Measurements from ENCODE around the gene LARGE1.

The LARGE1 gene

GRCh38 chr22:33888821-33889220 is 31.5 kb downstream of the LARGE1 start:
- H3K27ac ChIP-seq, result no peak overlapping the region
- DNase-seq (ENCODE audit: low read depth, low spot score), result no peak

- DNase-seq (ENCODE audit: low read depth, low spot score), result no peak
- H3K27ac ChIP-seq, result no peak overlapping the region
Observed at GRCh38 chr22:33887173-33887572, 33.1 kb downstream of the LARGE1 start.

- DNase-seq (ENCODE audit: low read depth, low spot score), result no peak
- no peak overlapping the region for H3K27ac ChIP-seq
Observed at GRCh38 chr22:33886696-33887095, 33.6 kb downstream of the LARGE1 start.

- no peak for DNase-seq (ENCODE audit: low read depth, low spot score)
- no peak overlapping the region for H3K27ac ChIP-seq
Observed at GRCh38 chr22:33884829-33885228, 35.4 kb downstream of the LARGE1 start.

GRCh38 chr22:33883961-33884808 is 36.1 kb downstream of the LARGE1 start:
- H3K27ac ChIP-seq, result no peak overlapping the region
- no peak for DNase-seq (ENCODE audit: low read depth, low spot score)

GRCh38 chr22:33883561-33883960 is 36.7 kb downstream of the LARGE1 start:
- H3K27ac ChIP-seq, result no peak overlapping the region
- DNase-seq (ENCODE audit: low read depth, low spot score), result peak; percentile 27

GRCh38 chr22:33882991-33883390 is 37.3 kb downstream of the LARGE1 start:
- DNase-seq (ENCODE audit: low read depth, low spot score), result no peak
- H3K27ac ChIP-seq, result no peak overlapping the region

- H3K27ac ChIP-seq, result no peak overlapping the region
- no peak for DNase-seq (ENCODE audit: low read depth, low spot score)
Observed at GRCh38 chr22:33880986-33881385, 39.3 kb downstream of the LARGE1 start.

- no peak overlapping the region for H3K27ac ChIP-seq
- DNase-seq (ENCODE audit: low read depth, low spot score), result no peak
Observed at GRCh38 chr22:33879796-33880195, 40.5 kb downstream of the LARGE1 start.

GRCh38 chr22:33875316-33875715 is 45.0 kb downstream of the LARGE1 start:
- no peak for DNase-seq (ENCODE audit: low read depth, low spot score)

GRCh38 chr22:33874206-33874605 is 46.1 kb downstream of the LARGE1 start:
- no peak for DNase-seq (ENCODE audit: low read depth, low spot score)
- no peak overlapping the region for H3K27ac ChIP-seq

More at GRCh38 chr22:33875316-33875715, 45.0 kb downstream of the LARGE1 start:
- no peak overlapping the region for H3K27ac ChIP-seq

- DNase-seq (ENCODE audit: low read depth, low spot score), result no peak
- no peak overlapping the region for H3K27ac ChIP-seq
Observed at GRCh38 chr22:33873666-33874065, 46.6 kb downstream of the LARGE1 start.

- DNase-seq (ENCODE audit: low read depth, low spot score), result no peak
- no peak overlapping the region for H3K27ac ChIP-seq
Observed at GRCh38 chr22:33873186-33873585, 47.1 kb downstream of the LARGE1 start.

GRCh38 chr22:33871935-33872334 is 48.3 kb downstream of the LARGE1 start:
- no peak for DNase-seq (ENCODE audit: low read depth, low spot score)
- no peak overlapping the region for H3K27ac ChIP-seq

- no peak for DNase-seq (ENCODE audit: low read depth, low spot score)
- H3K27ac ChIP-seq, result no peak overlapping the region
Observed at GRCh38 chr22:33869946-33870345, 50.3 kb downstream of the LARGE1 start.

- H3K27ac ChIP-seq, result no peak overlapping the region
Observed at GRCh38 chr22:33867971-33868370, 52.3 kb downstream of the LARGE1 start.

GRCh38 chr22:33867118-33867866 is 53.0 kb downstream of the LARGE1 start:
- H3K27ac ChIP-seq, result no peak overlapping the region
- DNase-seq (ENCODE audit: low read depth, low spot score), result no peak

More at GRCh38 chr22:33867971-33868370, 52.3 kb downstream of the LARGE1 start:
- no peak for DNase-seq (ENCODE audit: low read depth, low spot score)

- DNase-seq (ENCODE audit: low read depth, low spot score), result no peak
- no peak overlapping the region for H3K27ac ChIP-seq
Observed at GRCh38 chr22:33866511-33866910, 53.8 kb downstream of the LARGE1 start.

- no peak overlapping the region for H3K27ac ChIP-seq
- no peak for DNase-seq (ENCODE audit: low read depth, low spot score)
Observed at GRCh38 chr22:33865996-33866395, 54.3 kb downstream of the LARGE1 start.

- DNase-seq (ENCODE audit: low read depth, low spot score), result no peak
- no peak overlapping the region for H3K27ac ChIP-seq
Observed at GRCh38 chr22:33865248-33865647, 55.0 kb downstream of the LARGE1 start.

GRCh38 chr22:33864723-33865130 is 55.5 kb downstream of the LARGE1 start:
- DNase-seq (ENCODE audit: low read depth, low spot score), result no peak
- H3K27ac ChIP-seq, result no peak overlapping the region

All from epithelial cell of prostate (primary cell).